GM18498 (cell line): ENCODE results near the gene ADIPOR1.
"Not testable (repeated sequence)": the region's sequence is repeated elsewhere in the genome, so short reads cannot be mapped to it uniquely, and the experiment has no call there.

Source experiments
- ATAC-seq: cut with Tn5 transposase; IDR thresholded peaks from one replicate; pipeline ENCODE4 v1.9.1; 2021; ENCODE audit warnings: mild to moderate bottlenecking, moderate library complexity; ENCODE audit not compliant: unreplicated experiment

Gene ADIPOR1

DNA sequence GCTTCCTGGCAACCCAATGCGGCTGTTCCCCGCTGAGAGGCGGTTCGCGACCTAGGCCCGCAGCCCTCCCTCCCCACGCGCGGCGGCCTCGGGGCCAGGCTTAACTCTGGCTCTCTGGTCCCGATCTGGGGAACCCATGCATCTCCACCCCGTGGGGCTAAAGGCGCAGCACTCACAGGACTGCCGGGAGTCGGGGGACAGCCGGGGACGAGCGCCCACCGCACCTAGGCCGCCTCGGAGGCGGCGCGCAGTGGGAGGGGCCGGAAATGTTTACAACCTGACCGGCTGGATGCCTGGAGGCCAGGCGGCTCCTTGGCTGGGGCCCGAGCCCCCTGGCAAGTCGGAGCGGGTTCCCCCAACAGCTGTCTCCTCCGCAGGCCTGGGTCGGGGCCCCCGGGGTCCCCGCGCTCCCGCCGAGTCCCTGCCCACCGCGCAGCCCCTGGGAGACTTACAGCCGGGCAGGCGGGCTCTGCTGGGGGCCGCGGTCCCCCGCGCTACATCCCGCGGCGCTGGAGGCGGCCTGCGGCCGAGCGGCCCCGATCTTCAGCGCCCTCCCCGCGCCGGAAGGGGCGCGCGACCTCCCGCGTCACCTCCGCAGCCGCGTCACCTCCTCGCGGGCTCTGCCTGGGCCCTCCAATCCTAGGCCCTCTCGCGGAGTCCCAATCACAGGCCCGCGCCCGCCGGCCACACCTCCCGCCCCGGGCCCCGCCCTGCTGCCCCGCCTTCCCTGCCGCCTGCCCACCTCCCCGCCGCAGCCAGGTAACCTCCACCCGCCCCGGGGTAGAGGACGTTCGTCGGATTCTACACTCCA, at the start of gene ADIPOR1:
TSS of gene ADIPOR1 (minus strand) at position 580 of the 811 bp plus-strand sequence. CDS start 7,242 bp downstream, outside the sequence.
- ATAC-seq: peak; percentile 98

- peak; percentile 95 for ATAC-seq
Measured at GRCh38 chr1:203006948-203007871, 49.1 kb upstream of the ADIPOR1 start, which contains the start of gene TMEM183A. TSS of gene TMEM183A (plus strand) at chr1:203007374. CDS start at chr1:203007466, 92 bp downstream.

GRCh38 chr1:203005395-203006142, 47.5 kb upstream of the ADIPOR1 start:
- not testable (repeated sequence) for ATAC-seq

DNA sequence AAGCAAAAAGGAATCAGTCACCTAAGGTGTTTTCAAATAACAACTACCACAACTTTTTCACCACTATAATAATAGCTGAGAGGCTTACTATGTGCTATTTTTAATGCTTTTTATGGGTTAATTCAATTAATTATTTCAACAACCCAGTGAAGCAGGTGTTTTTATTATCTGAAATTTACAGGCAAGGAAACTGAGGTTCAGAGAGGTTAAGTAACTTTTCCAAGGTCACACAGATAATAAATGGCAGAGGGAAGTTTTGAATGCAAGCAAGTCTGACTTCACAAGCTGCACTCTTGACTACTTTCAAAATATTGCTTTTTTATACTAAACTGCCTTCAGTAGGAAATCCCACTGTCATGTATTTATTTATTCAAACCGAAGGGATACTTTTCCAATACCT, 44.8 kb upstream of the ADIPOR1 start:
- ATAC-seq: no peak

DNA sequence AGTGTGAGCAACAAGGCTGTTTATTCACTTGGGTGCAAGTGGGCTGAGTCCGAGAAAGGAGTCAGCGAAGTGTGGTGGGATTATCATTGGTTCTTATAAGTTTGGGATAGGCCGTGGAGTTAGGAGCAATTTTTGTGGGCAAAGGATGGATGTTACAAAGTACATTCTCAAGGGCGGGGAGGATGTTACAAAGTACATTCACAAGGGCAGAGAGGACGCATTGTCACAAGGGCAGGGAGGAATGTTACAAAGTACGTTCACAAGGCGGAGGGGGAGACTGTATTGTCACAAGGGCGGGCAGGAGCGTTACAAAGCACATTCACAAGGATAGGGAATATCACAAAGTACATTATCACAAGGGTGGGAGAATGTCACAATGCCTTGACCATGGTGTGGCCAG, 43.9 kb upstream of the ADIPOR1 start:
- no peak for ATAC-seq

- ATAC-seq: no peak
Measured at GRCh38 chr1:203000217-203000944, 42.3 kb upstream of the ADIPOR1 start.

- ATAC-seq: no peak
Measured at GRCh38 chr1:202998836-202999750, 41.0 kb upstream of the ADIPOR1 start.

DNA sequence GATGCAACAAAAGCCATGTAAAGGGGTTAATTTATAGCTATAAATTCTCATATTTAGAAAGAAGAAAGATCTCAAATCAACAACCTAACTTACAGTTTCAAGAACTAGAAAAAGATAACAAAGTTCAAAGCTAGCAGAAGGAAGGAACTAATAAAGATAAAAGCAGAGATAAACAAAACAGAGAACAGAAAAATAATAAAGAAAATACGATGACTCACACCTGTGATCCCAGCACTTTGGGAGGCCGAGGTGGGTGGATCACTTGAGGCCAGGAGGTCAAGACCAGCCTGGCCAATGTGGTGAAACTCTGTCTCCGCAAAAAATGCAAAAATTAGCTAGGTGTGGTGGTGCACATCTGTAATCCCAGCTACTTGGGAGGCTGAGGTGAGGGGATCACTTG, 36.6 kb upstream of the ADIPOR1 start:
- no peak for ATAC-seq

DNA sequence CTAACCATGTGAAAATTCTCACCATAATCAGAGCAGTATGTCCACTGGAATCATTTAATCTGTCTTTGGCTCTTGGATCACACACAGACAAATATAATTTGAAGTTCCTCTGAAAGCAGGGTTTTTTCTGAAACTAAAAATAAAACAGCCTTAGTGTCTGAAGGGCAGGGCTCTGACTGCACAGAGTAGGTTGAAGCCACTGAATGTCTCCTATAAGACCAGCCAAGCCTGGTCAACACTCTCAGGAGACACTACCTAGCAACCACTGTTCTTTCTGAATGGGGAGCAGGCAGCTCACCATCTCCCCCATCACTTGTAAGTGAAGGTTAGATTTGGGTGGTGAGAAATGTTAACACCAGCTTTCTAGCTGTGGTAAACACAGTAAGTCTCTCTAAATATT, 33.0 kb upstream of the ADIPOR1 start:
- no peak for ATAC-seq

DNA sequence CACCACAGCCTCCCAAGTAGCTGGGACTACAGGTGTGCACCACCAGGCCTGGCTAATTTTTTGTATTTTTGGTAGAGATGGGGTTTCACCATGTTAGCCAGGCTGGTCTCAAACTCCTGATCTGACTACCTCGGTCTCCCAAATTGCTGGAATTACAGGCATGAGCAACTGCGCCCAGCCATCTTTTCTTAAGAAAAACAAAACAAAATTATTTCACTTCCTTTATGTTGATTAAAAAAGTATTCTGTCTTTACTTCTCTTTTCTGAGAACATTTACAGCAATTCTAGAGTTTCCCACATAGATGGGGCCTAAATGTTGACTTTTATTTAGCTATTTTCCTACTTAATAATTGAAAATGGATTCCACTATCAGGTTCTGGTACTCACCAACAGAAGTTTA, 31.8 kb upstream of the ADIPOR1 start:
- ATAC-seq: no peak

DNA sequence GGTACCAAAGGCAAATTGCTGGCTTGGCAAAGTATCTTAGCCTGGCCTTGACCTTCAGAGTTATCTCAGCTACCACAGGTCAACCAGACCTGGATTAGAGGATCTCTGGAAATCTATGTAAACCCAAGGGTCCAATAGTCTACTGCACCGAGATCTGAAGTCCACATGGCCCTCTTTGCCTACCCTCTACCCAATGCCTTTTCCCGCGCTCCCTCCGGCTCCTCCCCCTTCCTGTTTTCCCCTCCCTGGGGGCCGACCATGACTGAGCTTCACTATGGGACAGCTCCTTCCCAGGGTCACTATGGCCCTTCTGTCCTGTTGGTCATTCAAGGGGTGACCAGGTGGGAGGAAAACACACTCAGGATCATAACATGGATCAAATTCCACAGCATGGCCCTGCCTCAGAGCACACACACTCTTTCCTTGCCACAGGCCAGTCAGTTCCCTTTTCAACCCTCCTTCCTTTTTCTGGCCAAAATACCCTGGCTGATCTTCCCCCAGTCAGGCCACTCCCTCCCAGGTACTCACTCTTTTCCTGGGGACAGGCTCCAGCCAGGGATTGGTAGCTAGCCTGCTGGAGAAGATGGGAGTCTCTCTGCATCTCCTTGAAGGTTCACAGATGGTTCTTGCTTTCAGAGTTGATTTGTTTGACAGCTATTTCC, 29.9 kb upstream of the ADIPOR1 start:
- no peak for ATAC-seq

DNA sequence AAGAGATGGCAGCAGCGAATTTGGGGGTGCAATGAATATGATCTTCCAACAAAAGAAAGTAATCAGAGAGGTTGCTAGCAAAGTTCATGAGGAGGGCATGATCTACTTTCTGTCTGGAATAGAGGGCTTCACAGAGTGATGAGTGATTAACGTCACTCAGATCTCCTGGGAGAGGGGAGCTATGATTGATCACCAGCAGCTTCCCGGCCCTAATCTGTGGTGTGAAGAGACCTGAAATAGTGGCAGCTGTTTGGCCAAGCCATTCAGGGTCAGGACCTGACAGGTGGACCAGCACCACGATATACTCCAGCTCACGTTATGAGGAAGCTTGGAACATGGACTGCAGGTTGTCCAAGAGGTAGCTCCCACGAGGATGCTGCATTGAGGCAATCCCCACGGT, 29.1 kb upstream of the ADIPOR1 start:
- ATAC-seq: no peak

GRCh38 chr1:202986120-202986519, 28.0 kb upstream of the ADIPOR1 start:
- not testable (repeated sequence) for ATAC-seq

DNA sequence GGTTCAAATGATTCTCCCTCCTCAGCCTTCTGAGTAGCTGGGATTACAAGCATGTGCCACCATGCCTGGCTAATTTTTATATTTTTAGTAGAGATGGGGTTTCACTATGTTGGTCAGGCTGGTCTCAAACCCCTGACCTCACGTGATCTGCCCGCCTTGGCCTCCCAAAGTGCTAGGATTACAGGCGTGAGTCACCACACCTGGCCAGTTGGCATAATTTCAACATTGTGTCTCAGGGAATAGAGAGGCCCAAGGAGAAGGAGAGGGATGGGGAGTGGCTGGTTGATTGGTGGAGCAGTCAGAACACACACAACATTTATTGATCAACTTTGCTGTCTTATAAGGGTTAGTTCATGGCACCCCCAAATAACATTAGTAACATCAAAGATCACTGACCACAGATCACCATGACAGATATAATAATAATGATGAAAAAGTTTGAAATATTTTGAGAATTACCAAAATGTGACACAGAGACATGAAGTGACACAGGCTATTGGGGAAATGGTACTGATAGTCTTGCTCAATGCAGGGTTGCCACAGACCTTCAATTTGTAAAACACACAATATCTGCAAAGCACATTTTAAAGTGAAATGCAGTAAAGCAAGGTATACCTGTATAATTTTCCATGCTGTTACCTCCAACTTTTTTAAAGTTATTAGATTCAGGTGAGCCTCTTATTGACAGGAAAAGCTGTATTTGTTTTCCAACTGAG, 24.8 kb upstream of the ADIPOR1 start:
- ATAC-seq: no peak

DNA sequence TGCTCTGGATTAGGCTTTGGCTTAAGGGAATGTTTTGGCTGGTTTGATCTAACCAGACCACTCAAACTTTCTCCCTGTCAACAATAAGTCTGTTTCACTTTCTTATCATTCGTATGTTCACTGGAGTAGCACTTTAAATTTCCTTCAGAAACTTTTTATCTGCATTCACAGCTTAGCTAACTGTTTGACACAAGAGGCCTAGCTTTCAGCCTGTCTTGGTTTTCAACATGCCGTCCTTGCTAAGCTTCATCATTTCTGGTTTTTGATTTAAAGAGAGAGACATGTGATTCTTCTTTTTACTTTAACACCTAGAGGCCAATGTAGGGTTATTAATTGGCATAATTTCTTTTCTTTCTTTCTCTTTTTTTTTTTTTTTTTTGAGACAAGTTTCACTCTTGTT, 23.8 kb upstream of the ADIPOR1 start:
- ATAC-seq: no peak

GRCh38 chr1:202979459-202979858, 21.3 kb upstream of the ADIPOR1 start:
- ATAC-seq: no peak

- no peak for ATAC-seq
Measured at GRCh38 chr1:202976633-202977032, 18.5 kb upstream of the ADIPOR1 start.

DNA sequence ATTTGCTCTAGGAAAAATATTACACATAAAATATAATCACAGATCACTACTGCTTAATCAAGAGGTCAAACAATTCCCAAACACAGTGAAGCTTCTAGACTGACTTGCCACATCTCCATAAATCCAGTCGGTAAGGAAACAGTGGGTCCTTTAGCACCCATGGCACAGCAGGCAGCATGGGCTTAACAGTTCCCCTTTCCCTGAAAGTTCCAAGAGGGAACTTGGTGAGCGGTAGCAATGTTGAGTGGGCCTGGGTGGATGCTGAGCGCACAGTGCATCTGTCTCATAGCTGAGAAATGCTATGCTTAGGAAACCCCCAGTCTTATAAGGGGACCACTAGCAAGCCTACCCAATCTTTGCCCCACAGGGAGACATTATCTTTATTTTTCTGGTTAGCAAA, 16.7 kb upstream of the ADIPOR1 start:
- ATAC-seq: no peak
